ENCODE measurements around the gene CRELD2. TPM values are rescaled to one million over a fixed set of nuclear protein-coding genes. Genes with fewer than 3 reads are reported as not detected.

The CRELD2 gene
- total and polyA plus RNA-seq, 2 donors from 2014 or later: 37.3 to 54.0 TPM

GRCh38 chr22:49928555-49929210, 10.2 kb downstream of the CRELD2 start:
- Histone ChIP-seq H3K27ac (ENCODE audit: low read depth in 2 of 2, low read length in 2 of 2) (no peak overlapping the region), H3K36me3 (ENCODE audit: control insufficient read depth in 2 of 3, insufficient read depth in 3 of 3, low read length in 3 of 3) (no peaks in the 10 kb centered on the region), H3K4me3 (ENCODE audit: low read length in 3 of 3) (no peak overlapping the region), H3K27me3 (ENCODE audit: control insufficient read depth, insufficient read depth, low read length) (no peaks in the 10 kb centered on the region), H3K9me3 (ENCODE audit: control insufficient read depth in 2 of 3, insufficient read depth in 1 of 3, low read length in 3 of 3) (no peaks in the 10 kb centered on the region), H3K9ac (ENCODE audit: low read length in 3 of 3) (no peak overlapping the region), H3K4me1 (ENCODE audit: control insufficient read depth in 2 of 3, insufficient read depth in 2 of 3, low read depth in 1 of 3, low read length in 3 of 3) (peaks cover 0 to 22% (median 0%) of the 10 kb centered on the region in 3 donors)
- TF ChIP-seq CTCF (IDR thresholded peaks at IDR 0.05; ENCODE audit: borderline replicate concordance, extremely low read depth, insufficient read depth): no peak
- peak in 1 of 5 donors; percentile 67 for DNase-seq
- intact Hi-C loops (cut with DNase I): loop anchor here (5.0 kb wide), 1 partner anchor 104 kb away; no protein-coding TSS in a partner anchor
- no peak for FAIRE-seq

- intact Hi-C loops (cut with DNase I): loop anchor here (5.0 kb wide), 1 partner anchor 103 kb away; no protein-coding TSS in a partner anchor
- FAIRE-seq: no peak
- Histone ChIP-seq H3K9ac (ENCODE audit: low read length in 3 of 3) (peak overlapping the region in 1 of 3 donors; percentile 26), H3K4me3 (ENCODE audit: low read length in 3 of 3) (no peak overlapping the region), H3K36me3 (ENCODE audit: control insufficient read depth in 2 of 3, insufficient read depth in 3 of 3, low read length in 3 of 3) (no peaks in the 10 kb centered on the region), H3K9me3 (ENCODE audit: control insufficient read depth in 2 of 3, insufficient read depth in 1 of 3, low read length in 3 of 3) (no peaks in the 10 kb centered on the region), H3K4me1 (ENCODE audit: control insufficient read depth in 2 of 3, insufficient read depth in 2 of 3, low read depth in 1 of 3, low read length in 3 of 3) (peaks cover 0 to 22% (median 0%) of the 10 kb centered on the region in 3 donors), H3K27ac (ENCODE audit: low read depth in 2 of 2, low read length in 2 of 2) (no peak overlapping the region), H3K27me3 (ENCODE audit: control insufficient read depth, insufficient read depth, low read length) (no peaks in the 10 kb centered on the region)
- TF ChIP-seq CTCF (IDR thresholded peaks at IDR 0.05; ENCODE audit: borderline replicate concordance, extremely low read depth, insufficient read depth): peak; percentile 85
- DNase-seq: peak in 3 of 5 donors; percentile 53 to 83 (median 69)
Measured at GRCh38 chr22:49929211-49929979, 11.0 kb downstream of the CRELD2 start.

- H3K4me1 ChIP-seq (ENCODE audit: control insufficient read depth in 2 of 3, insufficient read depth in 2 of 3, low read depth in 1 of 3, low read length in 3 of 3): peaks cover 0 to 25% (median 0%) of the 10 kb centered on the region in 3 donors
- H3K9ac ChIP-seq (ENCODE audit: low read length in 3 of 3): peak overlapping the region in 1 of 3 donors; percentile 26
- no peak for FAIRE-seq
- no peaks in the 10 kb centered on the region for H3K9me3 ChIP-seq (ENCODE audit: control insufficient read depth in 2 of 3, insufficient read depth in 1 of 3, low read length in 3 of 3)
- no peak for DNase-seq
- H3K27ac ChIP-seq (ENCODE audit: low read depth in 2 of 2, low read length in 2 of 2): peak overlapping the region in 1 of 2 donors; percentile 32
- no peaks in the 10 kb centered on the region for H3K27me3 ChIP-seq (ENCODE audit: control insufficient read depth, insufficient read depth, low read length)
- no peak for TF ChIP-seq CTCF (IDR thresholded peaks at IDR 0.05; ENCODE audit: borderline replicate concordance, extremely low read depth, insufficient read depth)
- intact Hi-C loops (cut with DNase I): loop anchor here (5.0 kb wide), 1 partner anchor 102 kb away; no protein-coding TSS in a partner anchor
- no peaks in the 10 kb centered on the region for H3K36me3 ChIP-seq (ENCODE audit: control insufficient read depth in 2 of 3, insufficient read depth in 3 of 3, low read length in 3 of 3)
- no peak overlapping the region for H3K4me3 ChIP-seq (ENCODE audit: low read length in 3 of 3)
Measured at GRCh38 chr22:49929994-49930575, 11.7 kb downstream of the CRELD2 start.

Measured in kidney (tissue), 14 donors.